HEK293T (cell line): Measurements from ENCODE around the gene STRADB.

ENCODE experiments used
- CTCF ChIA-PET: fragments of 350-600 bp; formaldehyde crosslinking; extraction: SDS; loops from one replicate; lab custom pipeline; 2021; ENCODE audit warnings: antibody characterized with exemption, inconsistent platforms; lab: Yijun Ruan, JAX
- POLR2A ChIA-PET: fragments of 350-600 bp; formaldehyde crosslinking; extraction: SDS; loops from one replicate; lab custom pipeline; 2020; ENCODE audit warnings: antibody characterized with exemption, inconsistent platforms; lab: Yijun Ruan, JAX
- DNase-seq: peaks from one replicate; pipeline ENCODE4 v3.0.0; 2012; ENCODE audit warnings: mixed read lengths; ENCODE audit errors: extremely low spot score
- ARNT ChIP-seq: fragments of 450-650 bp; IDR thresholded peaks from 2 replicates; pipeline ENCODE4 v1.6.1; 2017; ENCODE audit warnings: mild to moderate bottlenecking
- BHLHE40 ChIP-seq: fragments of 450-650 bp; IDR thresholded peaks from 2 replicates; pipeline ENCODE4 v1.6.1; 2016; ENCODE audit warnings: mild to moderate bottlenecking, moderate library complexity, borderline replicate concordance
- CTBP1 ChIP-seq: fragments of 450-650 bp; IDR thresholded peaks from 2 replicates; pipeline ENCODE4 v1.6.1; 2016; ENCODE audit warnings: borderline replicate concordance
- ELF4 ChIP-seq: fragments of 450-650 bp; IDR thresholded peaks from 2 replicates; pipeline ENCODE4 v1.6.1; 2017; ENCODE audit warnings: antibody characterized with exemption
- FOXA1 ChIP-seq: fragments of 450-650 bp; IDR thresholded peaks from 2 replicates; pipeline ENCODE4 v1.6.1; 2016; ENCODE audit warnings: mild to moderate bottlenecking
- FOXK2 ChIP-seq: fragments of 450-650 bp; IDR thresholded peaks from 2 replicates; pipeline ENCODE4 v1.6.1; 2016; ENCODE audit warnings: mild to moderate bottlenecking
- FOXM1 ChIP-seq: fragments of 450-650 bp; IDR thresholded peaks from 2 replicates; pipeline ENCODE4 v1.6.1; 2017; ENCODE audit warnings: mild to moderate bottlenecking, borderline replicate concordance
- HDGF ChIP-seq: fragments of 450-650 bp; IDR thresholded peaks from 2 replicates; pipeline ENCODE4 v1.6.1; 2017; ENCODE audit warnings: antibody characterized with exemption, borderline replicate concordance
- L3MBTL2 ChIP-seq: fragments of 450-650 bp; conservative IDR thresholded peaks from 2 replicates; pipeline ENCODE4 v1.6.1; 2016; ENCODE audit warnings: mild to moderate bottlenecking
- LEF1 ChIP-seq: fragments of 450-650 bp; IDR thresholded peaks from 2 replicates; pipeline ENCODE4 v1.6.1; 2017; ENCODE audit warnings: mild to moderate bottlenecking, borderline replicate concordance
- NFRKB ChIP-seq: fragments of 450-650 bp; IDR thresholded peaks from 2 replicates; pipeline ENCODE4 v1.6.1; 2016; ENCODE audit warnings: mild to moderate bottlenecking, moderate library complexity
- PKNOX1 ChIP-seq: fragments of 450-650 bp; IDR thresholded peaks from 2 replicates; pipeline ENCODE4 v1.6.1; 2016
- SP1 ChIP-seq: fragments of 450-650 bp; IDR thresholded peaks from 2 replicates; pipeline ENCODE4 v1.6.1; 2017
- SUZ12 ChIP-seq: fragments of 450-650 bp; IDR thresholded peaks from 2 replicates; pipeline ENCODE4 v1.6.1; 2016; ENCODE audit warnings: mild to moderate bottlenecking
- TARDBP ChIP-seq: fragments of 450-650 bp; IDR thresholded peaks from 2 replicates; pipeline ENCODE4 v1.6.1; 2016
- ZNF384 ChIP-seq: fragments of 450-650 bp; IDR thresholded peaks from 2 replicates; pipeline ENCODE4 v1.6.1; 2016

STRADB gene

DNA sequence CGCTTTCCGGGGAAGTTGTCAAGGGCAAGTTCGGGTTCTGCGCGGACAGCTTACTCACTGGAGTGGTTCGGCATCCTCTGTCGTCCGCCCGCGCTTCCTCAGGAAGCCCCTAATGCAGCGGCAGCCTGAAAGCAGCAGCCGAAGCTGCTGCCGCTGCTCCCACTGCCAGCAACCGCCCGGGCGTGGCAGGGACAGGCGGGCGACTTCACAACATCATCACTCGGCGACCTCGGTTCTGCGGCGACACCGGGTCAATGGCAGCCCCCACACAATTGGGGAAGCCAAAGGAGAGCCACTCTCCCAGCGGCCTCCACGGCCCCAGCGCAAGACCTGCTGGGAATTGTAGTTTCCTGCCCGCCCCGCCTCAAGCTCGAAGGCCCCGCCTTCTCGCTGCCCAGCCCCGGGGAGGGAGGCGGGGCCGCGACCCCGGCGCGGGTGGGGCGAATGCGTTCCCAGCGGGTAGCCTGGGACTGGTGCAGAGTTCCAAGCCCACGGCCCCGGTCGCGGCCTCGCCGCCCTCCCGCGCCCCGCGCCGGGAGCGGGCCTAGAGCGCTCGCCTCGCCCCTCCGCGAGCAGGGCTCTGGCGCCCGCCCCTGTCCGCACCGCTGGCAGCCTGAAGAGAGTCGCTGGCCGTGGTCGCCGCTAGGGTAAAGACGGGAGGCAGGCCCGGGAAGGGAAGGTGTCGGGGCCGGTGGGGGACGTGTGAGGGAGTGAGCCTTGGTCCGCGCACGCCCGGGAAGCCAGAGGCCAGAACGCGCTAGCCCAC, at the start of gene STRADB, which contains the start of gene TRAK2:
Gene STRADB (plus strand): TSS at position 449 of the 766 bp plus-strand sequence. CDS start 3,101 bp downstream, outside the sequence.
Gene TRAK2 (minus strand): TSS at position 167 of the 766 bp plus-strand sequence. CDS start 30,951 bp downstream, outside the sequence.
- DNase-seq = peak; percentile 94
- POLR2A ChIA-PET = interaction anchor here (0.6 to 1.9 kb wide), 8 partner anchors 11 to 219 kb away, joined by 3 to 8 read pairs (median 4); partner anchors contain the start of gene TMEM237
- CTCF ChIA-PET = interaction anchor here (0.7 kb wide), 1 partner anchor 45 kb away, joined by 3 read pairs; no protein-coding TSS in a partner anchor
- TF ChIP-seq SP1 = no peak
- no peak for TF ChIP-seq ARNT
- TF ChIP-seq HDGF = no peak
- no peak for TF ChIP-seq FOXA1
- TF ChIP-seq ELF4 = peak; percentile 35
- 0 out of 2 replicates have a peak, but pooled peaks have one; percentile 70 for TF ChIP-seq FOXM1
- no peak for TF ChIP-seq NFRKB
- TF ChIP-seq FOXK2 = no peak
- TF ChIP-seq L3MBTL2 = no peak
- TF ChIP-seq LEF1 = no peak; the same call in 1 of the 2 replicates
- TF ChIP-seq ZNF384 = no peak
- no peak for TF ChIP-seq CTBP1
- peak; percentile 70; the same call in 1 of the 2 replicates for TF ChIP-seq SUZ12
- no peak for TF ChIP-seq PKNOX1

GRCh38 chr2:201401815-201402214, 49.7 kb upstream of the STRADB start:
- DNase-seq = no peak
- POLR2A ChIA-PET = no interaction called here
- TF ChIP-seq ELF4 (no peak), CTBP1 (no peak), L3MBTL2 (no peak), SP1 (no peak), BHLHE40 (no peak), FOXA1 (no peak), NFRKB (no peak)
- CTCF ChIA-PET = no interaction called here

DNA sequence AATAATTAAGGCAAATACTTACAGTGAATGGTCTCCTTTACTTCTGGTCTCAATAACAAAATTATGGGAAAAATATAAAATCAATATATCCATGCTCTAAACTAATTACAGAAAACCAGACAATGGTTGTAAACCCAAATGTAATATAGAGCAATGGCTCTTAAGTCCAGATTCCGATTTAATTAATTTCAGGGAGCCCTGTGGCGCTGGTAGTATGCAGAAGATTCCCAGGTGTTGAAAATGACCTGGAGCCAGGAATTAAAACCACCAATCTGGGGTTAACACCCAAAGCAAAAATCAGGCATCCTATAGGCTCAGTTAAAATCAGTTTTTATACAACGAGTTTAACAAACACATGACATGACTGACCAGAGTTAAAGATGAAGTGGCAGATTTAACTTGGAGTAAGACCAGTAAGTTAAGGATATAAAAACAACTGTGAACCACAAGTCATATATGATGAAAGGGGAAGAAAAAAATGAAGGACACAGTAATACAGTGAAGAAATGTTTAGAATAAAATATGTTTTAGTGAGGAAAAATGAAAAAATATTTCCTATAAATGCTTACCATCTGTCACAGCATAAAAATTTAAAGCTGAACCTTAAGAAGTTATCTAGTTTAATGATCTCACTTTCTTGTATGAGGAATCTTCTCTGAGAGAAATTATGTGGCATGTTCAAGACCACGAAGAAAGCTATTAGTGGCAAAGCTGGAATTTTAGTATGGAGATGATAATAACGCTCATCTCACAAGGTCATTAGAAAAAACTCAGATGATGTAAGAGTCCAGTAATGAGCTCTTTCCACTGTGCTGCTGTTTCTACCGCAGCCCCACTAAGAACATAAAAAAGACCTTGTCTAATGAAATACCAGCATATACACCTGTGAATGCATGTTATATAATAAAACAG, 48.6 kb upstream of the STRADB start:
- POLR2A ChIA-PET = interaction anchor here (0.9 kb wide), 1 partner anchor 240 kb away, joined by 3 read pairs; the partner anchor contains the start of gene TMEM237
- no peak for TF ChIP-seq ZNF384
- no peak for TF ChIP-seq ARNT
- TF ChIP-seq BHLHE40 = no peak
- no peak for TF ChIP-seq FOXM1
- TF ChIP-seq LEF1 = no peak
- no peak for TF ChIP-seq FOXK2
- CTCF ChIA-PET = no interaction called here
- no peak for DNase-seq

DNA sequence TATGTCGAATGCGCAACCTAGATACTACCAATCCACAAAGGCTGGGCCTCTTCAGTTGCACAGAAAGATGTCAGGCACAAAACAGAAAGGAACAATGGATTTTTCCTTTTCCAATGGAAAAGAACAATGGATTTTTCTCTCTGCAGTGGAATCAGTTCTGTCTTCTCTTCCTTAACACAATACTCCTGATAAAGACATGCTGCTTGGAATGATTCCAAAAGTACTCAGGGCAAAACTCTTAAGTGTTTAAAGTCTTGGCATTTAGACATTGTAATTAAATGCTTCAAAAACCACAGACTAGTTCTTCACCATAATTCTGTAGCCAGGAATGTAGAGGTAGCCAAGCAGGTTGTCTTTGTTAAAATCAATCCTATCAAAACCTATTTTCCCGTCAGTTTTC, 47.7 kb upstream of the STRADB start:
- TF ChIP-seq ZNF384 (no peak), CTBP1 (no peak), BHLHE40 (no peak), PKNOX1 (no peak), HDGF (no peak), FOXK2 (no peak), NFRKB (no peak), SP1 (no peak), FOXA1 (no peak), SUZ12 (no peak), TARDBP (no peak), FOXM1 (no peak), LEF1 (no peak), ELF4 (no peak), L3MBTL2 (no peak)
- ChIA-PET POLR2A (no interaction called here), CTCF (interaction anchor here (1.2 kb wide), 1 partner anchor 9 kb away, joined by 4 read pairs; no protein-coding TSS in a partner anchor)
- DNase-seq = no peak

DNA sequence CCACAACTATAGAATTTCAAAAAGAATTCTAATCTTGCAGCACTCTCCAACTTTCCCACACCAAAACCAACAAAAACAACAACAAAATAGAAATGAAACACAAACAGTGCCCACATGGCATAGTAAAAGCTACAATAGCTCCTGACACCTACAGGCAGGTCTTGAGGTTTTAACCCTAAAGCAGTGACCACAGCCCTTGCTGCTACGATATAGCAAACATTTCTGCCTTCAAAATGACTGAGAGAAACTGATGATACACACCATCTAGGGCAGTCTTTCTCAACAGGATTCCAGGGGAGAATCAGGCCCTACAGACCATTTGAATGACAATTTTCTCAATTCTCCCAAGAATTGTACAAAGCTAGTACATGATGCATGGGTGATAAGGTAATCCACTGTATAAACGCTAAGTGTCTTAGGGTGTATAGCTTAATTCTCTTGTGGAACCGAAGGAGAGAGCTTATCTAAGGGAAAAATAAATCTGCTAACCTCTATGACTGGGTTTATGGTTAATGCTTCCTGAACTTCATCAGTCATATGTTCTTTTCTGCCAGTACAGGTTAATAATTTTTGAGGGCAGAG, 46.8 kb upstream of the STRADB start:
- DNase-seq = no peak
- POLR2A ChIA-PET = no interaction called here
- TF ChIP-seq CTBP1 (no peak), L3MBTL2 (no peak), SUZ12 (no peak), HDGF (no peak), FOXA1 (no peak), FOXK2 (no peak), ARNT (no peak), PKNOX1 (no peak), BHLHE40 (no peak), NFRKB (no peak), FOXM1 (no peak), ZNF384 (no peak), LEF1 (no peak), TARDBP (no peak)

More for the DNA sequence above, 46.8 kb upstream of the STRADB start:
- CTCF ChIA-PET = interaction anchor here (1.2 kb wide), 1 partner anchor 8 kb away, joined by 4 read pairs; no protein-coding TSS in a partner anchor
